ENCODE data around the gene SELENON. TPM values are rescaled to one million over a fixed set of nuclear protein-coding genes. Genes with fewer than 3 reads are reported as not detected.
A peak's percentile ranks its signal among the peaks of the same experiment; 100 is the strongest.

SELENON gene
- total and polyA plus RNA-seq, 2 of the 8 experiments (the other 6 are each of a cell fraction or from before 2014, with no cell fraction given): 43.0 to 77.6 TPM

- no peaks in the 10 kb centered on the region for H3K27me3 ChIP-seq (replicated peaks in 1 of 4; ENCODE audit: control insufficient read depth in 3 of 4, extremely low read depth in 1 of 4, insufficient read depth in 3 of 4, low read length in 3 of 4)
- H3K23me2 ChIP-seq (ENCODE audit: low read depth, low read length): no peaks in the 10 kb centered on the region; the same call in 1 of the 2 replicates
- no peak overlapping the region for H2BK5ac ChIP-seq (ENCODE audit: low read depth, low read length)
- H3K23ac ChIP-seq (ENCODE audit: insufficient read length): no peak overlapping the region
- H4K5ac ChIP-seq (ENCODE audit: insufficient read length, low read depth, low read length): no peak overlapping the region
- H3K14ac ChIP-seq (ENCODE audit: insufficient read length): no peak overlapping the region
- POLR2A ChIA-PET (ENCODE audit: partially characterized antibody): interaction anchor here (2.0 kb wide), 1 partner anchor 9 kb away, joined by 8 read pairs; no protein-coding TSS in a partner anchor
- no peak overlapping the region for H4K91ac ChIP-seq (replicated peaks; ENCODE audit: insufficient read length, low read length)
- peaks cover 0 to 16% (median 7%) of the 10 kb centered on the region in 4 experiments; a peak in 5 of 7 replicates for H3K4me1 ChIP-seq (replicated peaks in 1 of 4; ENCODE audit: control insufficient read depth in 3 of 4, insufficient read depth in 4 of 4, low read length in 3 of 4)
- no peaks in the 10 kb centered on the region for H3K9me3 ChIP-seq (ENCODE audit: insufficient read depth in 2 of 2, low read depth in 1 of 2, low read length in 1 of 2)
- no peaks in the 10 kb centered on the region for H3K79me2 ChIP-seq (ENCODE audit: control insufficient read depth in 1 of 2, insufficient read depth in 2 of 2, low read length in 2 of 2)
- H3K4me2 ChIP-seq (ENCODE audit: insufficient read depth in 1 of 2, low read depth in 2 of 2, low read length in 2 of 2): no peak overlapping the region
- H3K79me1 ChIP-seq (ENCODE audit: low read depth, low read length): no peaks in the 10 kb centered on the region
- no peak overlapping the region for H3K18ac ChIP-seq (ENCODE audit: extremely low read depth, low read length)
- H2BK120ac ChIP-seq (replicated peaks; ENCODE audit: low read depth, low read length): no peak overlapping the region
- no peak for TF ChIP-seq TBP (IDR thresholded peaks at IDR 0.05; ENCODE audit: low read depth, low read length)
- no peak for TF ChIP-seq KDM1A (IDR thresholded peaks at IDR 0.05; ENCODE audit: borderline replicate concordance, low read length)
- TF ChIP-seq RFX5 (IDR thresholded peaks at IDR 0.05; ENCODE audit: borderline replicate concordance, low read depth, low read length): no peak
- no peak for TF ChIP-seq SP4 (IDR thresholded peaks at IDR 0.05; ENCODE audit: low read length)
- TF ChIP-seq EZH2 (IDR thresholded peaks at IDR 0.05; ENCODE audit: low read depth, low read length, severe bottlenecking): no peak
- no peak for TF ChIP-seq POLR2A (IDR thresholded peaks at IDR 0.05; ENCODE audit: control extremely low read depth in 1 of 2, low read depth in 2 of 2, low read length in 2 of 2)
- no peak for TF ChIP-seq POU5F1 (IDR thresholded peaks at IDR 0.05; ENCODE audit: low read depth, low read length)
- no peak for TF ChIP-seq USF2 (IDR thresholded peaks at IDR 0.05; ENCODE audit: low read length)
- TF ChIP-seq SIN3A (conservative IDR thresholded peaks at IDR 0.05 in 1 of 2, IDR thresholded peaks at IDR 0.05 in 1 of 2; ENCODE audit: low read depth in 1 of 2, low read length in 2 of 2): no peak
- TF ChIP-seq JUND (IDR thresholded peaks at IDR 0.05; ENCODE audit: low read length): no peak
- TF ChIP-seq ATF3 (IDR thresholded peaks at IDR 0.05; ENCODE audit: insufficient read depth, low read depth, low read length): no peak
- no peak for TF ChIP-seq SUZ12 (IDR thresholded peaks at IDR 0.05; ENCODE audit: low read length)
- no peak overlapping the region for H3K4ac ChIP-seq (replicated peaks; ENCODE audit: insufficient read length, low read depth, low read length)
- DNase-seq (ENCODE audit: low read depth in 1 of 2, low spot score in 2 of 2) (no peak), FAIRE-seq (no peak)
- no peak overlapping the region for H2BK20ac ChIP-seq (ENCODE audit: low read length)
- WGBS, 2 experiments (ENCODE audit: extremely low coverage in 1 of 2, insufficient coverage in 1 of 2, insufficient read length in 1 of 2, insufficient replicate concordance in 2 of 2, low coverage in 1 of 2, low lambda C conversion rate in 2 of 2, missing lambda C conversion rate in 1 of 2): 92% methylated on average over 3 of the region's 3 CpGs; no CpG with 5 or more reads in 1 of the 2 experiments
- CTCF ChIA-PET (ENCODE audit: partially characterized antibody): interaction anchor here (0.7 to 3.1 kb wide), 7 partner anchors 11 to 184 kb away, joined by 3 to 11 read pairs (median 4); no protein-coding TSS in a partner anchor
- no peak overlapping the region for H3K9ac ChIP-seq (replicated peaks in 1 of 4; ENCODE audit: extremely low read depth in 1 of 4, low read depth in 3 of 4, low read length in 3 of 4)
- no peak overlapping the region for H3K27ac ChIP-seq (ENCODE audit: low read depth, low read length)
- H3K4me3 ChIP-seq (ENCODE audit: extremely low read depth in 1 of 4, insufficient read depth in 2 of 4, low read depth in 3 of 4, low read length in 4 of 4): no peak overlapping the region
- H2BK15ac ChIP-seq (ENCODE audit: low read length): 0 out of 2 replicates have a peak overlapping the region, but pooled peaks have one; percentile 40
- H2BK12ac ChIP-seq (ENCODE audit: low read depth, low read length): no peak overlapping the region
- H3K36me3 ChIP-seq (ENCODE audit: control insufficient read depth in 2 of 4, insufficient read depth in 4 of 4, low read length in 3 of 4): no peaks in the 10 kb centered on the region; a peak in 1 of 8 replicates
- no peak overlapping the region for H4K8ac ChIP-seq (ENCODE audit: extremely low read depth, insufficient read depth, low read length)
- H4K20me1 ChIP-seq (replicated peaks in 1 of 2; ENCODE audit: control insufficient read depth in 1 of 2, insufficient read depth in 2 of 2, low read length in 2 of 2): no peaks in the 10 kb centered on the region
- H2AK5ac ChIP-seq (ENCODE audit: low read depth, low read length): no peak overlapping the region
- no peak overlapping the region for H3K56ac ChIP-seq (replicated peaks; ENCODE audit: insufficient read length, low read depth, low read length)
- H2AFZ ChIP-seq (ENCODE audit: low read length): no peak overlapping the region
Observed at GRCh38 chr1:25756215-25756614, 43.8 kb upstream of the SELENON start.

Measured in H1 (cell line).